Coronary artery (tissue), 2 donors: ENCODE measurements around the gene ABCC4.

Experiments used
- DNase-seq: peaks from one replicate; pipeline ENCODE4 v3.0.0-alpha.2; 2017; ENCODE audit warnings: low spot score
- H3K27ac ChIP-seq, 2 donors: fragments of 200-600 bp; sonication (generic); one replicate each; pipeline ENCODE4 v1.5.1; 2016 to 2019
- H3K4me3 ChIP-seq: fragments of 200-600 bp; sonication (generic); 2 replicates; pipeline ENCODE4 v1.5.1; 2016; ENCODE audit warnings: mild to moderate bottlenecking, moderate library complexity
- TF ChIP-seq, protein P1 (sequence below): fragments of 200-600 bp; sonication (generic); IDR thresholded peaks from one replicate; pipeline ENCODE4 v1.5.1; 2019; ENCODE audit warnings: antibody characterized with exemption

The ABCC4 gene

DNA sequence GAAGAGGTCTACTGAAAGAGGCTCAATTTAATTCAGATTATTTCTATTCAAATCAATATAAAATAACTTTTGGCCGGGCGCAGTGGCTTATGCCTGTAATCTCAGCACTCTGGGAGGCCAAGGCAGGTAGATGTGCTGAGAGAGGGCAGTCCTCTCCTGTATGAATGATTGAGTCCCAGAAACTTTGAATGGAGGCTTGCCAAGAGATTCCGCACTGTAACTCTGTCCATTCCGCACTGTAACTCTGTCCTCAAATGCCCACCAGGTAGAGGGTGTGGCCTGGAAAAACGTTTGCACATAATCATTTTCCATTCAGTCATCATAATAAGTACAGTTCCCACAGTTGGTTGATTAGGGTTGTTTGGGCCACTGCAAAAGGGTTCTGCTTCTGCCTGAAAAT lies 314.2 kb downstream of the ABCC4 start:
- Histone ChIP-seq H3K4me3 (no peak overlapping the region), H3K27ac (no peak overlapping the region)
- TF ChIP-seq, protein P1, sequence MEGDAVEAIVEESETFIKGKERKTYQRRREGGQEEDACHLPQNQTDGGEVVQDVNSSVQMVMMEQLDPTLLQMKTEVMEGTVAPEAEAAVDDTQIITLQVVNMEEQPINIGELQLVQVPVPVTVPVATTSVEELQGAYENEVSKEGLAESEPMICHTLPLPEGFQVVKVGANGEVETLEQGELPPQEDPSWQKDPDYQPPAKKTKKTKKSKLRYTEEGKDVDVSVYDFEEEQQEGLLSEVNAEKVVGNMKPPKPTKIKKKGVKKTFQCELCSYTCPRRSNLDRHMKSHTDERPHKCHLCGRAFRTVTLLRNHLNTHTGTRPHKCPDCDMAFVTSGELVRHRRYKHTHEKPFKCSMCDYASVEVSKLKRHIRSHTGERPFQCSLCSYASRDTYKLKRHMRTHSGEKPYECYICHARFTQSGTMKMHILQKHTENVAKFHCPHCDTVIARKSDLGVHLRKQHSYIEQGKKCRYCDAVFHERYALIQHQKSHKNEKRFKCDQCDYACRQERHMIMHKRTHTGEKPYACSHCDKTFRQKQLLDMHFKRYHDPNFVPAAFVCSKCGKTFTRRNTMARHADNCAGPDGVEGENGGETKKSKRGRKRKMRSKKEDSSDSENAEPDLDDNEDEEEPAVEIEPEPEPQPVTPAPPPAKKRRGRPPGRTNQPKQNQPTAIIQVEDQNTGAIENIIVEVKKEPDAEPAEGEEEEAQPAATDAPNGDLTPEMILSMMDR: no peak
- DNase-seq: no peak

DNA sequence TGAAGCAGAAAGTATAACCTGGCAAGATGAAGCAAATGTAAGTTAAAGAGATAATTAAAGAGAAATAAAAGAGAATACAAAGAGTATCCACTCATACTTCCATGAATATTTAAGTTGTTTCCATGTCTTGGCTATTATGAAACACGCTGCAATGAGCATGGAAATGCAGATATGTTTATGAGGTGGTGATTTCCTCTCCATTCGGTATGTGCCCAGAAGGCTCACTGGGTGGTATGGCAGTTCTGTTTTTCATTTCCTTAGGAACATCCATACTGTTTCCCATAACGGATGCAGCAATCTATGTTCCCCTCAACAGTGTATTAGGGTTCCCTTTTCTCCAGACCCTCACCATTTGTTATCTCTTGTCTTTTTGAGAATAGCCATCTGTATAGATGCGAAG lies 316.3 kb downstream of the ABCC4 start:
- DNase-seq: no peak
- TF ChIP-seq, protein P1: no peak
- H3K27ac ChIP-seq: no peak overlapping the region
- no peak overlapping the region for H3K4me3 ChIP-seq

DNA sequence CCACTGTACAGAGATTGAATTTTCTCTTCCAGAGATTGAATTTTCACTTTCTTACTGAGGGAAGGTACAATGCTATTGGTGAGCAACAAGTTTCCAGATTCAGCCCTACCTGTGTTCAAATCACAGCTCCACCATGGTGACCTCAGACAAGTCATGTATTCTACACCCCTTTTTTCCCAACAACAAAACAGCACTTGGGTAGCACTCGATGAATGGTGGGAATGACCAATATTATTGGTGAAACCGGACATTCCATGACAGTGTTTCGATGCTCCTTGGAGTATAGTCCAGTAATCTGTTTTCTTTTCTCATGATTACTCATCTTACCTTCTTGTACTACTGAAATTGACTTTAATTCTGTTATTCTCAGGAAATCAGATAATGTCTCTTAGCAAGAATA lies 322.7 kb downstream of the ABCC4 start:
- TF ChIP-seq, protein P1: no peak
- no peak overlapping the region for H3K4me3 ChIP-seq
- no peak for DNase-seq
- H3K27ac ChIP-seq: no peak overlapping the region

DNA sequence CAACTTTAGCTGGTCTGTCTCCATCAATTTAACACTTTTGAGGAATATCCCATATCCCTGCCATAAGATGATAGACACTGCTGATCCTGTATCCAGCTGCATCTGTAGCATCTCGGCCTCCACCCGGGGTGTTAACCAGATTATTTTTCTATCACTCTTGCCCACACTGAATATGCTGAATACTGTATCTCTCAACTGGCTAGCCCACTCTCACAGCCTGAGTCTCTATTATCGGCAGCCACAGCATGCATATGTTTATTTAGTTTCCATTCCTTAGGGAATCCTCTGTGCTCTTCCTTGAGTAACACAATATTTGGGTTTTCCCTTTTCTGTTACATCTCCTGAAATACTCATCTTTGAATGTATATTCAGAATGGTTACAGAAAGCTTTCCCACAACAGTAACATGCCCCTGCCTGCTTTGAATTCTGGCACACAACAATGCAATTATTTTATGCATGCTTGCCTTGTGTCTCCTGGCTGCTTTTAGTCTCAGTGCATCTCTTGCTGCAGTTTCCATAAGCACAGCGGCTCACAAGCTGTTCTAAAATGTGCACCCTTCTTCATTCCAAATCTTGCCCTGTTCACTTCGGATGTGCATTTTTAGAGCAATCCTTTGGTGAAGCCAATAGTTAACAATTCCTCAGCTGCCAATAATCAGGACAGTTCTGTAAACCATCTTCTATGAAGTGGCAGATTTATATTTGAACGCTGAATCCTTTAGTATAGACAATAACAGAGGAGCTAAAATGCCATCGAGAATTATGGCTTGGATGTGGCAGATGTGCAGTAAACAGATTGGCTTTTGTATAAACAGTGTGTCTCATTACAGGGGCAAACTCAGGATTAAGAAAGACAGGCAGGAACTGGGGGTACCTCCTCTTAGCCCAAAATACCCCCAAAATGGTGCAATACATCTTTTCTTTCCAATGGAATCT lies 327.0 kb downstream of the ABCC4 start:
- H3K27ac ChIP-seq: no peak overlapping the region
- TF ChIP-seq, protein P1: no peak
- no peak for DNase-seq
- H3K4me3 ChIP-seq: no peak overlapping the region

DNA sequence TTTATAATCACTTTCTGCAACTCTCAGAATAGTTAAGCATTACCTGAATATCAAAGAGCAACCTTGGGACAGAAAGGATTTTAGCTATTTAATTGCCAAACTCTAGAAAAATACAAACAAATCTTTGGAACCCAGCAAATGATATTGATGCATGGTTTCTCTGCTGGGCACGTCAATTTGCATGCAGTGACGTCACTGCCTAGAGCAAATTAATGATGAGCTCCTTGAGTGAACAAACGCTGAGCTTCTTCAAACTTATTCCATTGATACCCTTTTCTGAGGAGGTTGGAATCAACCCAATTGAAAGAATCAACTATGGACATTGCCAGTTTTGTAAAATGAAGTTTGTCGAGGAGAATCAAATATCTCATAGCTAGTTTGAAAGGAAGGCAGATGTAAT lies 329.0 kb downstream of the ABCC4 start:
- Histone ChIP-seq H3K4me3 (no peak overlapping the region), H3K27ac (no peak overlapping the region)
- TF ChIP-seq, protein P1: no peak
- DNase-seq: no peak
